ENCODE results near the gene BMP4. TPM values are rescaled to one million over a fixed set of nuclear protein-coding genes. Genes with fewer than 3 reads are reported as not detected.

Gene BMP4
- total and polyA plus RNA-seq, 2 of the 13 experiments (the other 11 are each of a cell fraction or from before 2014, with no cell fraction given): 56.4 to 169 TPM

GRCh38 chr14:53979747-53980642 is 23.4 kb upstream of the BMP4 start (continued):
- no peak for TF ChIP-seq PRPF4 (IDR thresholded peaks at IDR 0.05; ENCODE audit: low read depth, low read length, poor library complexity, severe bottlenecking)
- no peak for TF ChIP-seq MXD4 (CRISPR knock-in tag; IDR thresholded peaks at IDR 0.05)
- TF ChIP-seq, protein P1, sequence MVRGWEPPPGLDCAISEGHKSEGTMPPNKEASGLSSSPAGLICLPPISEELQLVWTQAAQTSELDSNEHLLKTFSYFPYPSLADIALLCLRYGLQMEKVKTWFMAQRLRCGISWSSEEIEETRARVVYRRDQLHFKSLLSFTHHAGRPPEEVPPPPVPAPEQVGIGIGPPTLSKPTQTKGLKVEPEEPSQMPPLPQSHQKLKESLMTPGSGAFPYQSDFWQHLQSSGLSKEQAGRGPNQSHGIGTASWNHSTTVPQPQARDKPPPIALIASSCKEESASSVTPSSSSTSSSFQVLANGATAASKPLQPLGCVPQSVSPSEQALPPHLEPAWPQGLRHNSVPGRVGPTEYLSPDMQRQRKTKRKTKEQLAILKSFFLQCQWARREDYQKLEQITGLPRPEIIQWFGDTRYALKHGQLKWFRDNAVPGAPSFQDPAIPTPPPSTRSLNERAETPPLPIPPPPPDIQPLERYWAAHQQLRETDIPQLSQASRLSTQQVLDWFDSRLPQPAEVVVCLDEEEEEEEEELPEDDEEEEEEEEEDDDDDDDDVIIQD (CRISPR knock-in tag; IDR thresholded peaks at IDR 0.05; ENCODE audit: low read depth): peak; percentile 83; the same call in 1 of the 2 replicates
- no peak for TF ChIP-seq THAP7 (CRISPR knock-in tag; IDR thresholded peaks at IDR 0.05)
- TF ChIP-seq, protein P2, sequence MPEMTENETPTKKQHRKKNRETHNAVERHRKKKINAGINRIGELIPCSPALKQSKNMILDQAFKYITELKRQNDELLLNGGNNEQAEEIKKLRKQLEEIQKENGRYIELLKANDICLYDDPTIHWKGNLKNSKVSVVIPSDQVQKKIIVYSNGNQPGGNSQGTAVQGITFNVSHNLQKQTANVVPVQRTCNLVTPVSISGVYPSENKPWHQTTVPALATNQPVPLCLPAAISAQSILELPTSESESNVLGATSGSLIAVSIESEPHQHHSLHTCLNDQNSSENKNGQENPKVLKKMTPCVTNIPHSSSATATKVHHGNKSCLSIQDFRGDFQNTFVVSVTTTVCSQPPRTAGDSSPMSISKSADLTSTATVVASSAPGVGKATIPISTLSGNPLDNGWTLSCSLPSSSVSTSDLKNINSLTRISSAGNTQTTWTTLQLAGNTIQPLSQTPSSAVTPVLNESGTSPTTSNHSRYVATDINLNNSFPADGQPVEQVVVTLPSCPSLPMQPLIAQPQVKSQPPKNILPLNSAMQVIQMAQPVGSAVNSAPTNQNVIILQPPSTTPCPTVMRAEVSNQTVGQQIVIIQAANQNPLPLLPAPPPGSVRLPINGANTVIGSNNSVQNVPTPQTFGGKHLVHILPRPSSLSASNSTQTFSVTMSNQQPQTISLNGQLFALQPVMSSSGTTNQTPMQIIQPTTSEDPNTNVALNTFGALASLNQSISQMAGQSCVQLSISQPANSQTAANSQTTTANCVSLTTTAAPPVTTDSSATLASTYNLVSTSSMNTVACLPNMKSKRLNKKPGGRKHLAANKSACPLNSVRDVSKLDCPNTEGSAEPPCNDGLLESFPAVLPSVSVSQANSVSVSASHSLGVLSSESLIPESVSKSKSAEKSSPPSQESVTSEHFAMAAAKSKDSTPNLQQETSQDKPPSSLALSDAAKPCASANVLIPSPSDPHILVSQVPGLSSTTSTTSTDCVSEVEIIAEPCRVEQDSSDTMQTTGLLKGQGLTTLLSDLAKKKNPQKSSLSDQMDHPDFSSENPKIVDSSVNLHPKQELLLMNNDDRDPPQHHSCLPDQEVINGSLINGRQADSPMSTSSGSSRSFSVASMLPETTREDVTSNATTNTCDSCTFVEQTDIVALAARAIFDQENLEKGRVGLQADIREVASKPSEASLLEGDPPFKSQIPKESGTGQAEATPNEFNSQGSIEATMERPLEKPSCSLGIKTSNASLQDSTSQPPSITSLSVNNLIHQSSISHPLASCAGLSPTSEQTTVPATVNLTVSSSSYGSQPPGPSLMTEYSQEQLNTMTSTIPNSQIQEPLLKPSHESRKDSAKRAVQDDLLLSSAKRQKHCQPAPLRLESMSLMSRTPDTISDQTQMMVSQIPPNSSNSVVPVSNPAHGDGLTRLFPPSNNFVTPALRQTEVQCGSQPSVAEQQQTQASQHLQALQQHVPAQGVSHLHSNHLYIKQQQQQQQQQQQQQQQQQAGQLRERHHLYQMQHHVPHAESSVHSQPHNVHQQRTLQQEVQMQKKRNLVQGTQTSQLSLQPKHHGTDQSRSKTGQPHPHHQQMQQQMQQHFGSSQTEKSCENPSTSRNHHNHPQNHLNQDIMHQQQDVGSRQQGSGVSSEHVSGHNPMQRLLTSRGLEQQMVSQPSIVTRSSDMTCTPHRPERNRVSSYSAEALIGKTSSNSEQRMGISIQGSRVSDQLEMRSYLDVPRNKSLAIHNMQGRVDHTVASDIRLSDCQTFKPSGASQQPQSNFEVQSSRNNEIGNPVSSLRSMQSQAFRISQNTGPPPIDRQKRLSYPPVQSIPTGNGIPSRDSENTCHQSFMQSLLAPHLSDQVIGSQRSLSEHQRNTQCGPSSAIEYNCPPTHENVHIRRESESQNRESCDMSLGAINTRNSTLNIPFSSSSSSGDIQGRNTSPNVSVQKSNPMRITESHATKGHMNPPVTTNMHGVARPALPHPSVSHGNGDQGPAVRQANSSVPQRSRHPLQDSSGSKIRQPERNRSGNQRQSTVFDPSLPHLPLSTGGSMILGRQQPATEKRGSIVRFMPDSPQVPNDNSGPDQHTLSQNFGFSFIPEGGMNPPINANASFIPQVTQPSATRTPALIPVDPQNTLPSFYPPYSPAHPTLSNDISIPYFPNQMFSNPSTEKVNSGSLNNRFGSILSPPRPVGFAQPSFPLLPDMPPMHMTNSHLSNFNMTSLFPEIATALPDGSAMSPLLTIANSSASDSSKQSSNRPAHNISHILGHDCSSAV (CRISPR knock-in tag; IDR thresholded peaks at IDR 0.05; ENCODE audit: borderline replicate concordance): no peak
- TF ChIP-seq HNRNPK (IDR thresholded peaks at IDR 0.05; ENCODE audit: low read depth, low read length, poor library complexity, severe bottlenecking): no peak
- no peak for TF ChIP-seq ZNF83 (CRISPR knock-in tag; IDR thresholded peaks at IDR 0.05; ENCODE audit: borderline replicate concordance)
- peak; percentile 98 for TF ChIP-seq FOSL2 (CRISPR knock-in tag; IDR thresholded peaks at IDR 0.05)
- TF ChIP-seq, protein P3, sequence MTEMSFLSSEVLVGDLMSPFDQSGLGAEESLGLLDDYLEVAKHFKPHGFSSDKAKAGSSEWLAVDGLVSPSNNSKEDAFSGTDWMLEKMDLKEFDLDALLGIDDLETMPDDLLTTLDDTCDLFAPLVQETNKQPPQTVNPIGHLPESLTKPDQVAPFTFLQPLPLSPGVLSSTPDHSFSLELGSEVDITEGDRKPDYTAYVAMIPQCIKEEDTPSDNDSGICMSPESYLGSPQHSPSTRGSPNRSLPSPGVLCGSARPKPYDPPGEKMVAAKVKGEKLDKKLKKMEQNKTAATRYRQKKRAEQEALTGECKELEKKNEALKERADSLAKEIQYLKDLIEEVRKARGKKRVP (CRISPR knock-in tag; IDR thresholded peaks at IDR 0.05): peak in 1 of 2 experiments; percentile 46; a peak in 1 of 4 replicates
- no peak for TF ChIP-seq HIVEP1 (CRISPR knock-in tag; IDR thresholded peaks at IDR 0.05)
- TF ChIP-seq ZBTB2 (CRISPR knock-in tag; IDR thresholded peaks at IDR 0.05; ENCODE audit: low read depth): no peak
- TF ChIP-seq, protein P4, sequence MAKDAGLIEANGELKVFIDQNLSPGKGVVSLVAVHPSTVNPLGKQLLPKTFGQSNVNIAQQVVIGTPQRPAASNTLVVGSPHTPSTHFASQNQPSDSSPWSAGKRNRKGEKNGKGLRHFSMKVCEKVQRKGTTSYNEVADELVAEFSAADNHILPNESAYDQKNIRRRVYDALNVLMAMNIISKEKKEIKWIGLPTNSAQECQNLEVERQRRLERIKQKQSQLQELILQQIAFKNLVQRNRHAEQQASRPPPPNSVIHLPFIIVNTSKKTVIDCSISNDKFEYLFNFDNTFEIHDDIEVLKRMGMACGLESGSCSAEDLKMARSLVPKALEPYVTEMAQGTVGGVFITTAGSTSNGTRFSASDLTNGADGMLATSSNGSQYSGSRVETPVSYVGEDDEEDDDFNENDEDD (CRISPR knock-in tag; IDR thresholded peaks at IDR 0.05; ENCODE audit: borderline replicate concordance): no peak

Data from HepG2 (cell line).